Testis (tissue), 3 donors: ENCODE results near the gene SDCCAG8. TPM values are rescaled to one million over a fixed set of nuclear protein-coding genes. Genes with fewer than 3 reads are reported as not detected.

Experiments used
- DNase-seq: peaks from one replicate; pipeline ENCODE4 v3.0.0-alpha.2; 2019
- H3K27ac ChIP-seq, 2 donors: fragments of 200-600 bp; sonication (generic); one replicate each; pipeline ENCODE4 v1.5.1; 2019
- H3K27me3 ChIP-seq: fragments of 200-600 bp; sonication (generic); one replicate; pipeline ENCODE4 v1.5.1; 2019
- H3K36me3 ChIP-seq: fragments of 200-600 bp; sonication (generic); one replicate; pipeline ENCODE4 v1.5.1; 2017; ENCODE audit warnings: low read depth; ENCODE audit errors: missing control alignments
- H3K4me1 ChIP-seq: fragments of 200-600 bp; sonication (generic); one replicate; pipeline ENCODE4 v1.5.1; 2019
- H3K4me3 ChIP-seq, 2 donors: fragments of 200-600 bp; sonication (generic); one replicate each; pipeline ENCODE4 v1.5.1; 2017 to 2019
- H3K9me3 ChIP-seq: fragments of 200-600 bp; sonication (generic); one replicate; pipeline ENCODE4 v1.5.1; 2017
- CTCF ChIP-seq, 3 experiments: fragments of 450-650 bp in 2 of 3; fragments of 200-600 bp in 1 of 3; sonication (generic) in 1 of 3; IDR thresholded peaks; one replicate each; pipeline ENCODE4 v1.5.1; 2016 to 2019; ENCODE audit warnings: antibody characterized with exemption in 3 of 3, mild to moderate bottlenecking in 2 of 3, moderate library complexity in 1 of 3
- POLR2A ChIP-seq: fragments of 450-650 bp; IDR thresholded peaks from one replicate; pipeline ENCODE4 v1.6.1; 2017; ENCODE audit warnings: antibody characterized with exemption, mild to moderate bottlenecking, moderate library complexity
- WGBS, 2 donors: methylation state at CpG; one replicate each; pipeline ENCODE4 v1.1.5; 2018; 5-methylcytosine and 5-hydroxymethylcytosine counted together
- intact Hi-C: fragments of 100-400 bp; cut with DNase I; formaldehyde crosslinking; loops from one replicate; pipeline ENCODE4 v1.15.1; 2023; ENCODE audit warnings: low total_unique reads
- polyA plus RNA-seq: library from polyadenylated mRNA; stranded (reverse); fragments of 350-450 nt; fragmentation: Illumina TruSeq; extraction: RNeasy Lipid Tissue Mini Kit (QIAGEN cat#74804); gene quantifications from one replicate; pipeline ENCODE4 v1.2.3, GENCODE V29; 2014; ENCODE audit warnings: low read depth, low replicate concordance; ENCODE audit not compliant: insufficient read depth
- total RNA-seq, 2 donors: library from RNA; depleted of rRNA; stranded (reverse); fragments of >200 nt; gene quantifications; one replicate each; pipeline ENCODE4 v1.2.3, GENCODE V29; 2016

Gene SDCCAG8
- total and polyA plus RNA-seq, 3 donors from 2014 or later, result 21.9 to 45.4 (median 40.6) TPM

GRCh38 chr1:243420016-243420945, 164.4 kb downstream of the SDCCAG8 start:
- Histone ChIP-seq H3K4me1 (peaks cover 3% of the 10 kb centered on the region), H3K9me3 (no peaks in the 10 kb centered on the region), H3K27ac (no peak overlapping the region), H3K36me3 (no peaks in the 10 kb centered on the region), H3K27me3 (no peaks in the 10 kb centered on the region), H3K4me3 (no peak overlapping the region)
- DNase-seq, result no peak
- no peak for TF ChIP-seq POLR2A
- no peak for TF ChIP-seq CTCF (IDR thresholded peaks at IDR 0.05)
- intact Hi-C loops, result no loop called here
- 71 to 82% methylated on average over 7 of the region's 7 CpGs for WGBS, 2 donors

GRCh38 chr1:243420946-243421685, 165.3 kb downstream of the SDCCAG8 start:
- no peaks in the 10 kb centered on the region for H3K36me3 ChIP-seq
- DNase-seq, result no peak
- H3K4me1 ChIP-seq, result peaks cover 3% of the 10 kb centered on the region
- 29 to 38% methylated on average over 15 of the region's 15 CpGs for WGBS, 2 donors
- H3K27ac ChIP-seq, result peak overlapping the region in 1 of 2 donors; percentile 27
- peak overlapping the region; percentile 27 to 29 for H3K4me3 ChIP-seq
- no peak for TF ChIP-seq CTCF (IDR thresholded peaks at IDR 0.05)
- no peak for TF ChIP-seq POLR2A
- no peaks in the 10 kb centered on the region for H3K9me3 ChIP-seq
- H3K27me3 ChIP-seq, result no peaks in the 10 kb centered on the region
- intact Hi-C loops, result no loop called here

GRCh38 chr1:243421784-243422183, 165.9 kb downstream of the SDCCAG8 start:
- H3K27me3 ChIP-seq, result no peaks in the 10 kb centered on the region
- TF ChIP-seq POLR2A (no peak), CTCF (IDR thresholded peaks at IDR 0.05) (no peak)
- 0 to 4% methylated on average over 6 of the region's 6 CpGs for WGBS, 2 donors
- no peaks in the 10 kb centered on the region for H3K36me3 ChIP-seq
- no peaks in the 10 kb centered on the region for H3K9me3 ChIP-seq
- H3K27ac ChIP-seq, result peak overlapping the region in 1 of 2 donors; percentile 27
- DNase-seq, result peak; percentile 44
- H3K4me1 ChIP-seq, result peaks cover 3% of the 10 kb centered on the region
- intact Hi-C loops, result no loop called here
- peak overlapping the region; percentile 27 to 29 for H3K4me3 ChIP-seq

- Histone ChIP-seq H3K36me3 (no peaks in the 10 kb centered on the region), H3K4me3 (no peak overlapping the region), H3K9me3 (no peaks in the 10 kb centered on the region), H3K4me1 (peaks cover 3% of the 10 kb centered on the region), H3K27ac (no peak overlapping the region), H3K27me3 (no peaks in the 10 kb centered on the region)
- intact Hi-C loops, result no loop called here
- DNase-seq, result no peak
- 59 to 63% methylated on average over 2 of the region's 2 CpGs for WGBS, 2 donors
- TF ChIP-seq CTCF (IDR thresholded peaks at IDR 0.05), result no peak
These were observed 166.5 kb downstream of the SDCCAG8 start for GRCh38 chr1:243422362-243422761.
